GM18951 (cell line): Measurements from ENCODE around the gene GRM2.

Experiments
- POLR2A ChIP-seq: IDR thresholded peaks from 4 replicates; pipeline ENCODE4 v1.6.1; 2011; ENCODE audit warnings: mild to moderate bottlenecking; ENCODE audit not compliant: insufficient read length, insufficient read depth; ENCODE audit errors: extremely low read depth
- in situ Hi-C: fragments of 300-500 bp; cut with MboI; formaldehyde crosslinking; loops from one replicate; pipeline ENCODE4 v1.12.0; 2022; ENCODE audit warnings: low sequenced_read_pairs, mixed read lengths, inconsistent platforms; ENCODE audit not compliant: unreplicated experiment

Gene GRM2

GRCh38 chr3:51703761-51704510 lies 2.9 kb upstream of the GRM2 start:
- in situ Hi-C loops, result no loop called here

GRCh38 chr3:51704511-51704950 lies 2.3 kb upstream of the GRM2 start:
- in situ Hi-C loops, result no loop called here
- no peak for TF ChIP-seq POLR2A

More at GRCh38 chr3:51703761-51704510, 2.9 kb upstream of the GRM2 start:
- TF ChIP-seq POLR2A, result no peak

GRCh38 chr3:51705276-51706020 lies 1.4 kb upstream of the GRM2 start:
- TF ChIP-seq POLR2A, result no peak
- in situ Hi-C loops, result no loop called here

GRCh38 chr3:51706021-51706485 lies 815 bp upstream of the GRM2 start:
- TF ChIP-seq POLR2A, result no peak
- in situ Hi-C loops, result no loop called here

- no peak for TF ChIP-seq POLR2A
- in situ Hi-C loops, result no loop called here
Observed at GRCh38 chr3:51708216-51708845, 1.5 kb downstream of the GRM2 start.

GRCh38 chr3:51709004-51709420 lies 2.1 kb downstream of the GRM2 start:
- TF ChIP-seq POLR2A, result no peak

GRCh38 chr3:51709675-51710074 lies 2.8 kb downstream of the GRM2 start:
- no peak for TF ChIP-seq POLR2A

More at GRCh38 chr3:51709004-51709420, 2.1 kb downstream of the GRM2 start:
- in situ Hi-C loops, result no loop called here

GRCh38 chr3:51710631-51711351 lies 3.9 kb downstream of the GRM2 start:
- no peak for TF ChIP-seq POLR2A
- in situ Hi-C loops, result loop anchor here (10.0 kb wide), 1 partner anchor 94 kb away; no protein-coding TSS in a partner anchor

More at GRCh38 chr3:51709675-51710074, 2.8 kb downstream of the GRM2 start:
- in situ Hi-C loops, result loop anchor here (10.0 kb wide), 1 partner anchor 95 kb away; no protein-coding TSS in a partner anchor

- TF ChIP-seq POLR2A, result no peak
Observed at GRCh38 chr3:51711352-51712037, 4.6 kb downstream of the GRM2 start.

GRCh38 chr3:51712038-51712420 lies 5.2 kb downstream of the GRM2 start:
- in situ Hi-C loops, result loop anchor here (10.0 kb wide), 1 partner anchor 93 kb away; no protein-coding TSS in a partner anchor
- no peak for TF ChIP-seq POLR2A

More at GRCh38 chr3:51711352-51712037, 4.6 kb downstream of the GRM2 start:
- in situ Hi-C loops, result loop anchor here (10.0 kb wide), 1 partner anchor 93 kb away; no protein-coding TSS in a partner anchor

- in situ Hi-C loops, result loop anchor here (10.0 kb wide), 1 partner anchor 92 kb away; no protein-coding TSS in a partner anchor
- no peak for TF ChIP-seq POLR2A
Observed at GRCh38 chr3:51712511-51712931, 5.7 kb downstream of the GRM2 start.

- in situ Hi-C loops, result loop anchor here (10.0 kb wide), 1 partner anchor 92 kb away; no protein-coding TSS in a partner anchor
Observed at GRCh38 chr3:51712963-51713362, 6.1 kb downstream of the GRM2 start.

More at GRCh38 chr3:51712963-51713362, 6.1 kb downstream of the GRM2 start:
- TF ChIP-seq POLR2A, result no peak
